HL-60 (cell line): ENCODE results near the gene ARL5C.

Experiments used
- CTCF ChIP-seq: IDR thresholded peaks from one replicate; pipeline ENCODE4 v1.5.1; 2011; ENCODE audit warnings: low read length, control low read depth, inconsistent platforms; ENCODE audit not compliant: insufficient read depth
- GABPA ChIP-seq: IDR thresholded peaks from 2 replicates; pipeline ENCODE4 v1.6.1; 2012; ENCODE audit warnings: low read depth
- POLR2AphosphoS5 ChIP-seq: IDR thresholded peaks from 2 replicates; pipeline ENCODE4 v1.6.1; 2012; ENCODE audit warnings: low read depth

GRCh38 chr17:39194089-39194984 lies 28.4 kb upstream of the ARL5C start:
- peak; percentile 28 for TF ChIP-seq CTCF
- TF ChIP-seq POLR2AphosphoS5: no peak
- no peak for TF ChIP-seq GABPA
